HG03064 (cell line): ENCODE results near the gene CDH4.

ENCODE experiments used
- ATAC-seq: cut with Tn5 transposase; IDR thresholded peaks from one replicate; pipeline ENCODE4 v1.9.1; 2021; ENCODE audit warnings: low read depth; ENCODE audit not compliant: unreplicated experiment

CDH4 gene

DNA sequence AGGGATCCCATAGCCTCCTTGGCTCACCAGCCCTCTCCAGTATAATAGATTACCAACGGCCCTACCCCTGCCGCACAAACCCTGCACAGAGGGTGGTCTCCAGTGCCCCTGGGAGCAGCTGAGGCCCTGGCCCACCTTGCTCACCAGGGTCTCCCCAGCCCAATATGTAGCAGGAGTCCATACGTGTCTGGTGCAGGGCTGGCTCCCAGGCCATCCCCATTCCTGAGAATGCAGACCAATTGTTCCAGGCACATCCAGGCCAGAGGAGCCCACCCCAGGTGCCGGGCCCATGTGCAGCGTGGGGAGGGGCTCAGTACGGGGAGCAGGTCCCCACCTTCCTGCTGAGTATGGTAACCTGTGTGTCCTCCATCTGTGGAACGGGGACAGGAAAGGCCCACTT is 561.7 kb downstream of the CDH4 start:
- ATAC-seq: no peak

DNA sequence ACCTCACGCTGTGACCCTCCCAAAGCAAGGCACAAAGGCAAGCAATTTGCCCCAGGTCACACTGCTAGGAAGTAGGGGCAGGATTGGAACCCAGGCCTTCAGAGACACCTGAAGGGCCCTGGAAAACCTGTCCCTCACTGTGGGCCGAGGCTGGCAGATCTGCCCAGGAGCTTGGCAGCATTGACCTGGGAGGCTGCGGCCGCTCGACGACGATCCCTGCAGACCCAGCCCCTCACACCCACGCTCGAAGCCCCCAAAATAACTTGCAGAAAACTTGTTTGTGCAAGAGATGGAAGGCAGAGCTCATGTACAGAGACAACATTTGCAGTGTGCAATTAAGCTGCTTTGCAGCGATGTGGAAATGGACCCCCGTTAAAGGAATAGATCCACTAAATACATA is 562.2 kb downstream of the CDH4 start:
- ATAC-seq: no peak

DNA sequence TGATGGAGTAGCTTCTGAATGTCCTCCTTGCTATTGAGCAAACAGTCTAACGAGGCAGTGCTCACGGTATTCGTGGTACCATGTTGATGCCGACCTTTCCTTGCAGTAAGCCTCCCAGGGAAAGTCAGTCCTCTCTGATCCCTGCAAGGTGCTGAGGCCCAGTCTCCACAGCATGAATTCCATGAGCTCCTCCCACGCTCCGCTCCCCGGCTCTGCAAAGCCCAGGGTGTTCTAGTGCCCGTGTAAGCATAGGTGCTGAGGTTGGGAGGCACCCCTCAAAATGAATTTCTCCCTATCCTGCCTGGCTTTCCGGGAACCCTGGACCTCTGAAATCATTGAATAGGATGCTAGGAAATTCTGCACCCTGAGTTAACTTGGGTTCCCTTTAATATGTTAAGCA is 562.7 kb downstream of the CDH4 start:
- no peak for ATAC-seq

DNA sequence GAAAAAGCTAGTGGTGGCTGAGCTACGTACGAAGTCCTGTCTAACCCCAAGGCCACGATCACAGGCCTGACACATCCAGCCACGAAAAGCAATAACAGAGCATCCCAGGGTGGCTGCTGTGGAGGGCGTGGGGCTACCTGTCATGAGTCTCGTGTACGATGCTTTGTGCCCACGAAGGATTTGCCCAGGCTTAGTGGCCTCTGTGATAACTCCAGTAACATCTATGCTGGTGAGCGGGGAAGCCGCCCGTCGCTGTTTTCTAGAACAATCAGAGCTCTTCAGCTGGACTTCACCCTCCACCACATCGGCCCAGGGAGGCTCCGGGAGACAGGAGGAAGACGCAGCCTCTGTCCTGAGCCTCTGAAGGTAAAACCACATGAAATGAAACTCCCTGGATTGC is 563.1 kb downstream of the CDH4 start:
- no peak for ATAC-seq

DNA sequence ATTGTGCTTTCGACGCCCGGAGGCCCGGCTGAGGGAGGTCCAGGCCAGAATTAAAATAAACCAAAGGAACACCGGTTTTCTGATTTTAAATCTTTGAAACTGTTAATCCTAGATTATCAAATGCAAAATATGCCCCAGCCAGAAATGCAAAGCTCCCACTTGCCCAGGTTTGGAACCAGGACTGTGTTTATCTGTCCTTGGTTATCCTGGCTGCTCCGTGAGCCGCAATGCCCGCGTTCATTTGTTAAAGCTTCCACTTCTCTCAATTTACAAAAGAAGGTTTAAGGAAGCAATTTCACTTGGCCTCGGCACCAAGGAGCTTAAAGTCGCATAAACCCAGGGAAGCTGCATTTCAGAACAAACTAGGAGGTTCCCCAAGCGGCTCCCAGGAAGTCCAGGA is 563.6 kb downstream of the CDH4 start:
- ATAC-seq: no peak

DNA sequence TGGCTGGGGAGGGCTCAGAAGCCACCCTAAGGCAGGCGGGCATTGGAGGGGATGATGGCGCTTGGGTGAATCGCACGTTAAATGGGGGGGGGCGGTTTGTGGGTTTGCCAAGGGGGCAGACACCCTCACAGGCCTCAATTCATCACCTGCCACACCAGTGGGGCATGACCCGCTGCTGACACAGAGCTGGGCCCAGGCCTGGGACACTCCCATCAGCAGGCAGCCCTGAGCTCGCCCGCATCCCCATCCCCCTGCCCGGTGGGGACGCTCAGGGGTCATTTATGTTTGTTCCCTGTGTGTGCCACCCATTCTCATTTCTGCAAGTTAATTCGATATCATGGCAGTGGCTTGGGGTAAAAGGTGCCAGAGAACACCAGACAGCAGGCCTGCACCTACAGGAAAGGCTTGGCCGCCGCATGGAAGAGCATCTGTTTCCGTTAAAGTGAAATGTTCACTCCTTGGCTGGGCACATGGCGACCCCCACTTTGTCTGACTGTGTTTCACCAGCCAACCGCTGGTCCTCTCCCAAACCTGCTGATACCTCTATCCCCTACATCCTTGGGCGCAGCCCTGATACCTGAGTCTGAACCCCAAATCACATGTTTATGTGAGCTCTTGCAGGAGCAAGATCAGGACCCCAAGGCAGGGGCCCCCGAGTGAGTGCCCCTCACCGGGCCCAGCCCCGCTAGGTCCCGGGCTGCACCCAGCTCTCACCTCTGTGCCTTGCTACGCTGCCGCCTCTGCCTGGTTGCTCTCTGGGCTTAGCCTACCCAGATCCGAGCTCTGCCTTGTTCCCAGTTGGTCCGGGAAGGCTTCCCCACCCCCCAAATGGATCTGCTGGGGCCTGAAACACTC is 564.8 kb downstream of the CDH4 start:
- ATAC-seq: no peak

DNA sequence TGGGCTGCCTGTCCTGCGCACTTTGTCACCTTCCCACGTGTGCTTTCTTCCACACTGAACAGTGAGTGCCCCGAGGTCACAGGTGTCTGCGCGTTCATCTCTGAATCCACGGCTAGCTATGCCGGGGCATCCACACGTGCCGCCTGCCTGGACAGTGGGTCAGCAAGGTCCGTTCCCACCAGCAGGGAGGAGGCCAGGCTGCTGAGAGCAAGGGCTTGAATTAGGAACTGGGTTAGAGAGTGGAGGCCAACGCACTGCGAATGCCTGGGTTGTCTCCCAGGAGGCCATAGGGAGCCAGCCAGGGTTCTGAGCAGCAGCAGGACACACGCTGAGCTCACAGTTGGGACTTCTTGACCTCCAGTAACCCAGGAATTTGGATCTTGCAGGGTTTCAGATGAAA is 565.5 kb downstream of the CDH4 start:
- no peak for ATAC-seq

DNA sequence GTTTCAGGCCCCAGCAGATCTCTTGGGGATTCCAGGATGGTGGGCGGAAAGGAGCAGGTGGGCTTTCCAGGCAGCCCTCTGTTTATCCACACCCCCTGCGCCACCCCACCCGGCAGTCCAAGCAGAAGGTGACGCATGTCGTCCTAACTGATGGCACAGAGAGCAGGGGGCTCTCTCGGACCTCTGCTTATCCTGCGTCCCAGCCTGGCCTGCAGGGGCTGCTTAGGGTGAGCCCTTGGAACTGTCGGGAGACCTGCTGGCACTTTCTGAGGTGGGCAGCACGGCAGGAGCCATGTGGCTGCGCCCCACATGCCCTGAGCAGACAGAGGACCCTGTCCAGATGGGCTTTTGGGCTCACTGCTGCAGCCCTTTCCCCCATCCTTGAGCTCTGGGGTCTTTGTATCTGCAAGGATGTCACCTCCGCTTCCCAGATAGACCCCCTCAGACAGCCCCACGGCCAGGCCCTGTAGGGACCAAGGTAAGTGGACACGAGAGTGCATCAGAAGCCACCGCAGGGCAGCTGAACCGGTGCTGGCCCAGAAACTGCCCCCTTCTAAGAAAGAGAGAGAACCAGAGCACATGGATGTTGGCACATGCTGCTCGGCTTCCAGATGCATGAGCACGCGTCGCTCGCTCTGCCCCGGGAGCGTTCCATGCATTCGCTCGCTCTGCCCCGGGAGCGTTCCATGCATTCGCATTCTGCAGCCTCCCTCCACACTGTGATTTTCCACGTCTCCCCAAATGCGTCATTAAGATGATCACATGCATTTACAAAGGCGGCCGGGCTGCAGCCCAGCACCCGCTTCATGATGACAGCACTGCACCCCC is 566.9 kb downstream of the CDH4 start:
- no peak for ATAC-seq

DNA sequence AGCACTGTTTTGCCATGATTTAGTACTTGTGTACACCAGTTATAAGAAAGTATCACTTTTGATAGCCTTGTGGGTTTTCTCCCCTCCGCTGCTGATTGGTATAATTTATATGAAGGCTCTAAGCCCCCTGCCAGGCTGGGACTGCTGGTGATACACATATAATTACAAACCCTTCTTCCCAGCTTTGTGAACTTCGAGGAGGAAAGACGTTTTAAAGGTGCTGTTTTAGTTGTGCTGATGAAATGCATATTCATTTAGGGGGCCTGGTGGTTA is 567.4 kb downstream of the CDH4 start:
- ATAC-seq: no peak

DNA sequence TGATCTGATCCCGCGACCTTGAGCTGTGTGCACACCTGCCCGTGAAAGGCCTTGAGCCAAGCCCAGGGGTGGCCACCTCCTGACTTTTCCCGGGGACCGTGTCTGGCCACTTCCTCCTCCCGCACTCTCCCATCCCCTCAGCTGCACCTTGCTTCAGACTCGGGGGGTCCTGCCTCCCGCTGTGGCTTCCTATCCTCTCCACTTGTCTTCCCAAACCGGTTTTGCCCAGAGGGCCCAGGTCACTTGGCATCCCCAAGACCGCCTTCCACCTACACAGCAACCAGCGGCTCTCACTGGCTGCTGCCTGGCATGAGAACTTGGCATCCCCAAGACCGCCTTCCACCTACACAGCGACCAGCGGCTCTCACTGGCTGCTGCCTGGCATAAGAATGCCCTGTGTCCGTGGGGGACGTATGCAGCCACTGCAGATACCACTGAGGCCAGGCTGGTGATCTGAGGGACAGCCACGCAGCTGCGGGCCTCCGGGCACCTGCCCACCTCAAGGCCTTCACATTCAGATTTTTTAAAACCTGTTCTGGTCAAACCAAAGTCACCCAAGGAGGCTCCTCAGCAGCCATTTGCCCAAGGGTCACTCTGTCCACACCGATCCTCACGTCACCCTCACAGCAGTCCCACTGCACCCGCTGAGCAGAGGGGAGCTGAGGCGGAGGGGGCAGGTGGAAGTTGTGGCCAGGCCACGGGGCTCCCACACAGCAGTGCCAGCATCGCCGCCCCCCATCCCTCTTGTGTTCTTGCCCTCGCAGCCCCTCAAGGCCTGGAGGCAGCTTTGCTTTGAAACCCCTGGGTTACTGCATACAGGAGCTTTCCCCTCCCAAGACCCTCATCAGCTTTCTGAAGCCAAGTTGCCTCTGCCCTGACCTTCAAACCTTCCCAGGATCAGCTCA is 568.1 kb downstream of the CDH4 start:
- ATAC-seq: no peak

DNA sequence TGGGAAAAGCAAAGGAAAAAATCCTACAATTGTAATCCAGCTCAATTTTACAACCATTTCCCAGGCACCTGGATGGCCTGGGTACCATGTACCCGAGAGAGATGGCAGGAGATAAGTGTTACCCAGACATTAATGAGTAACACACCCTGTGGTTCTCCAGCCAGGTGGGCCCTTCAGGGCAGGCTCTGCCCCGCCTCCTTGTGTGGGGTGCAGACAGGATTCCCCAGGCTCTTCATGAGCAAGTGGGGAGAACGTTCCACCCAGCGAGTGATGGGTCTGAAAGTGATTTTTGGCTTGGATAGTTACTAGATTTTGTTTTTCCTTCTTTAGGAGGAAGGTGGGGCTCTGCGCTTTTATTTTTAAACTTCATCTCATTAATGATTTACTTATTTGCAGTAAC is 569.7 kb downstream of the CDH4 start:
- ATAC-seq: no peak

DNA sequence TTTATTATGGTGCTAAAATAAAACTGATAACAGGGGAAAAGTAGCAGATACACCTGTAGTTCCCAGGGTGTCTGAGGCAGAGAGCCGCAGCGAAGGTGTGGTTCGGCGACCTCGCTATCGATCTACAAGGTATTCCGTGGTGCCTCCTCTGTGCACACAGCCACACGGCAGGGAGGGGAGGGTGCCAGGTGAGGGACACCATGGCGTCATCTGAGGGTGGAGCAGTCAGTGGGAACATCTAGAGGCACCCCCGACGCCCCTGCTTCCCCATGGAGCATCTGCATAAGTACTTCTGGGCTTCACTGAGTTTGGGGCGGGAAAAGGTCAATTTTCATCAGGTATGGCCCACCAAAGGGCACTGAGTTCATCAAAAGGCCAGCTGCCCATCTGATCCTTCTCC is 570.3 kb downstream of the CDH4 start:
- no peak for ATAC-seq

DNA sequence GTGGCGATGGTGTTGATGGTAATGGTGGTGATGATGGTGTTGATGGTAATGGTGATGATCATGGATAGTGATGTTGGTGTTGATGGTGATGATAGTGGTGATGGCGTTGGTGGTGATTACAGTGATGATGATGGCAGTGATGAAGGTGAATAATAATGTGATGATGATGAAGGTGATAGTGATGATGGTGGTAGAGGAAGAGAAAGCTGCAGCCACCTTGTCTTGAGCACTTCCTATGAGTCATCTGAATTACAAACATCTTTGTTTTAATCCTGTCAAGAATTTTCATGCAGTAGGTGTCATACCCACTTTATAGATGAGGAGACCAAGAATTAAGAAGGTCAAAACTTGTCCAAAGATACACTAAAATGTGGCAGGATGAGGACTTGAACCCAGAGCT is 571.2 kb downstream of the CDH4 start:
- no peak for ATAC-seq

DNA sequence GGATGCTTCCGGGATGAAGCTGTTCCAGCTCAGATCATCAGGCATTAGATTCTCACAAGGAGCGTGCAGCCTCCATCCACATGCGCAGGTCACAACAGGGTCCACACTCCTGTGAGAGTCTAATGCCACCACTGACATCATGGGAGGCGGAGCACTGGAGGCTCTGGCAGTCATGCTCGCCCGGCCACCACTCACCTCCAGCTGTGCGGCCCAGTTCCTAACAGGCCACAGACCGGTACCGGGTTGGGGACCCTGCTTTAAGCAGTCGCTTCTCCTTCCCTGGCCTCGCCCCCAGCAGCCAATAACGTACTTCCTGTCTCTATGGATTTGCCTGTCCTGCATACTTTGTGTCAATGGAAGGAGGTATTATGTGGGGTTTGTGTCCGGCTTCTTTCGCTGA is 576.8 kb downstream of the CDH4 start:
- ATAC-seq: no peak

DNA sequence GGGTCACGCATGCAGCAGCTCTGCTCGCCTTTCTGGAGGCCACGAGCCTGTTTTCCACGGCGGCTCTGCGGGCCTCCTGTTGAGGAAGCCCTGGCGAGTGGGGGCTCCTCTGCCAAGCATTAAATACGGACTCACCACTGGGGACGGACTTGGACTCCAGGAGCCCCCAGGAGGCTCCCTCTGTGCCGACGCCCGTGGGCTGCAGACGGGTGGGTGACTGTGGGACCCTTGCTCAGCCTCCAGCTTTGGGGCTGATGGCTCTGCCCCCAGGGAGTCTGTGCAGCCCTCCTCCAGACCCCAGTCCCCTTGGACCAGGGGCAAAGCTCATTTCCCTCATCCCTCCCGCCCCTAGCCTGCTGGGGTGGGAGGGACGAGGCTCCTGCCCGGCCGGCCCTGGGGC is 577.5 kb downstream of the CDH4 start:
- ATAC-seq: no peak

DNA sequence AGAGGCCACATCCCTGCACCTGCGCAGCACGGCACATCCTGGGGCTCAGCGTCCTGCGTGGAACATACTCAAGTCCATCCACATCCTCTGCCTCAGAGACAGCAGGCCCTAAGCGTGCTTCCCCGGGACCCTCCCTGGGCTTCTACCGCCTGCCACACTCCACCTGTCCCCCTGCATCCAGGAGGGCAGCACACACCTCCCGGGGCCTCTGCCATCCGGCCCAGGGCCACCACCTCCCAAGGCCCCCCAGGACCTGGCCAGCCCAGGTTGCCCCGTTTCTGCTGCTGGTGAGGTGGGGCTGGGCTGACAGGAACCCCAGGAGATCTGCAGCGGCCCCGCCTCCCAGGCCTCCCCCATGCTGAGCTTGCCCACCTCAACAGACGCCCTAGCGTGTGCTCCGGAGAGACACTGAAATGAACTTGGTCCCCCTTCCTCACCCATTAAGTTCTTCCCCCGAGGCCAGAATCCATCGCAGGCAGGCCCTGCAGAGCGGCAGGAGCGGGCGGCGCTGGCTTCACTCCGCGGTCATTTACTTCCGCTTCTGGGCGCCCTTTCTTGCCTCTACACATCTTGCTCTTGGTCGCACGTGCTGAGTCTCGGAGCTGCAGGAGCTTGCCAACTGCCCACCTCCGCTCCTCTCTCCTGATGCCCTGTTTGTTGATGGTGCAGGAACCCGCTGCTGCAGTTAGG is 578.3 kb downstream of the CDH4 start:
- ATAC-seq: no peak

DNA sequence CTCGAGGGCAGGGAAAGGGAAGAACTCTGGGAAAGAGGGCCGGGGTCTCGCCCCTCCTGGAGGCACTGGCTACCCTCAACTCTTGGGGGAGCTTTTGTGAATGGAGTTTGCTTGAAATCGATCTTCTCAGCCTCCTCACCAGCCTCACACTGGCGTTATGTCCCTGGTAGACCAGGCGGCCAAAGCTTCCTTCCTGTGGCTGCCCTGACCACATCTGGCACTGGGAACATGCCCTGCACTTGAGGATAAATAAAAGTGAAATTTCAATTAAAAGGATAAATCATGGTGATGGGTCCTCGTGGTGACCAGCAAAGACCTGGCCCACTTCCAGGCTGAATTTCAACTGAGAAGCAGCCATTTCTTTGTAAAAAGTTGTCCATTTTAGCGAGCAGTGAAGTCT is 578.9 kb downstream of the CDH4 start:
- no peak for ATAC-seq

DNA sequence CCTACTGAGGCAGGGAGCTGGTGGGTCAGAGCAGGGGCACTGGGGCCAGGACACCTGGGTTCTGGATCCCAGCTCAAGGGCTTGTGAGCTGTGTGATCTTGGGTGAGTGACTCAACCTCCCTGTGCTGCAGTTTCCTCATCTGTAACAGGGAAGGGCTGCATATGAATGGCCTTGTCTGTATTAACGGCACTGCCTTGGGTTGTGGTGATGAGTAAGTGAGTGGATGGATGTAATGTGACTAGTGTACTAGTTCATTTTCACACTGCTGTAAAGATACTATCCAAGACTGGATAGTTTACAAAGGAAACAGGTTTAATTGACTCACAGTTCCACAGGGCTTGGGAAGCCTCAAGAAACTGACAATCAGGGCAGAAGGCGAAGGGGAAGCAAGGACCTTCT is 580.1 kb downstream of the CDH4 start:
- no peak for ATAC-seq

DNA sequence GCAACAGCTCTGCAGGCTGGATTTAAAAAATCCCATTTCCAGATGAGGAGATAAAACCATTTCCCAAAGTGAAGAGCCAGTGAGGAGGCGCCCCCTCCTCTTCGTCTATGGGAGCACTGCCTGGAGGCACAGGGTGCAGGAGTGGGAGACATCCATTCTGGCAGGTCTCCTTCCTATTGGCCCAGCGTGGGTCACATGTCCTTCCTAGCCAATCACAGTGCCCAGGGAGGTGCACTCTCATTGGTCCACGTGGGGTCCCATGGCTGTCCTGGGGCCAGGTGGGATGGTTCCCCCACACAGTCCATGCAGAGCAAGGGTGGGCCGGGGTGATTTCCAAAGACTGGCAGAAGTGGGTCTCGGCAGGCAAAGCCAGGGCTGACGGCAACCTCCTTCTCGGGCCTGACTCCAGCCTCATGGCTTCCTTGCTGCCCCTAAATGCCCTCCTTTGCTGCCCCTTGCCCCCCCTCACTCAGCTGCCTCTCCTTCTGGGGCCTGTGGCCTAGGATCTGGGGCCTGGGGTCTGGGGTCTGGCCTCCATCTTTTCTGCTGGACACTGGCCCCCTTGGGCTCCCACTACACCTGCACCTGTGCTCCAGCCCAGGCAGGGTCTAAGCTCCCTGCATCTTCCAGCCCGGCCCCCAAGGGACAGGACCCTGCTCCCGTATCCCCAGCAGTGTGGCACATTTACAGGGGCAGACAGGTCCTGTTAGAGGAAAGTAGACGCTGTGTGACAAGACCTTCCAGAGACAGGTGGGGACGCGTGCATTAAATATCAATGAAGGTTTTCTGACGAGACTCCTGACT is 581.9 kb downstream of the CDH4 start:
- no peak for ATAC-seq

DNA sequence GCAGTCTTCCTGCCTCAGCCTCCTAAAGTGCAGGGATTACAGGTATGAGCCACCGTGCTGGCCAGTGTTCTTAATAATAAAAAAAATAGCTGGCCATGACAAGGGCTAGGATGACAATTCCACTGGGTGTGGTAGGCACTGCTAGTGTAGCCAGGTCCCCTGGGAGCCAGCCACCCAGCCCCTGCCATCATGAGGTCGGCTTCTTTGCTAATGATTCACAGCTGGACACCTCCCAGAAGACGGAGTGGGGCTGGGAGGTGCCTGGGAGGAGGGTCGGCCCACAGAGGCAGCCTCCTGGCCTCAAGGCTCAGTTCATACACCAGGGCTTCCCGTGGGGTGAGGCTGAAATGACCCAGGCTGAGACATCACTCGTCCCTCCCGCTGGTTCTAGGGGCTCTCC is 583.2 kb downstream of the CDH4 start:
- no peak for ATAC-seq
